Stimulated activated CD8-positive, alpha-beta memory T cell treated with anti-CD3 and anti-CD28 coated beads, Interleukin-15, amount 100 ng/mL, for 1 hour (primary cell): ENCODE measurements around the gene KATNAL2.
A peak's percentile ranks its signal among the peaks of the same experiment; 100 is the strongest.
"Not testable (repeated sequence)": the region's sequence is repeated elsewhere in the genome, so short reads cannot be mapped to it uniquely, and the experiment has no call there.

Experiments used
- DNase-seq: peaks from one replicate; pipeline ENCODE4 v3.0.0-alpha.2; 2020; ENCODE audit warnings: low read depth

KATNAL2 gene

DNA sequence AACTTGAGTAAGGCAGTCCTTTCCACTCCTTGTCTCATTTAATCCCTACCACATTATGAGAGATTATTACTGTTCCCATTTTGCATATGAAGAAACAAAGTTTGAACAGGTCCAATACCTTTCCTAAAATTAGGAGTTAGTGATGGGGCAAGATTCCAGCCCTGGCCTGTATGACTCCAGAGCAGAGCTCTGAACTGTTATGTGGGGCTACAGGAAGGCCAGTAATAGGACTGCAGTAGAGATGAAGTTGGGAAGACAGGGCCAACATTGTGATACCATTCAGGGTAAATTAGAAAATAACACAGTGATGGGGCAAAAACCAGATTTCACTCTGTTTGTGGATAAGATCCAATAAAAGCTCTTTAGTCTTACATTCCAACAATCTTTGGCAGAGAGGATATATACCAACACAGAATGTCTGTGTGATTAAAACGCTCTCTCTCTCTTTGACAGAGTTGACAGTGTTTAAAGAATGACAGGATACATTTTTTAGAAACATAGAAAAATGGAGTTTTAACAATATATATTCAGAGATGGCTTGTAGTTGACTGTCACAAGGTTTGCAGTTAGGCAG is 22.7 kb downstream of the KATNAL2 start:
- DNase-seq = no peak

GRCh38 chr18:46942646-46943045 is 25.2 kb downstream of the KATNAL2 start:
- DNase-seq = no peak

- DNase-seq = peak; percentile 9
These were observed 29.4 kb downstream of the KATNAL2 start for GRCh38 chr18:46946656-46947282.

GRCh38 chr18:46950064-46950656 is 32.8 kb downstream of the KATNAL2 start:
- DNase-seq = no peak

DNA sequence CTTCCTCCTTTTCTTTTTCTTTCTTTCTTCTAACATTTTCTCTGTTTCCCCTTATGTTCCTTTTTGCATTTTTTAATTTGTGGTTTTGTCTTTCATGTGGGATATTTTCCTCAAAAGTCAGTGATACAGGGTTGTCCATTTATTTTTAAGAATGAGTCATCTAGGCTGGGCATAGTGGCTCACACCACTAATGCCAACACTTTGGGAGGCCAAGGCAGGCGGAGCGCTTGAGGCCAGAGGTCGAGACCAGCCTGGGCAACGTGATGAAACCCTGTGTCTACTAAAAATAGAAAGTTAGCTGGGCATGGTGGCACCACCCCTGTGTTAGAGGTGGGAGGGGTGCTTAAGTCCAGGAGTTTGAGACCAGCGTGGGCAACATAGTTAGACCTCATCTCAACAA is 35.8 kb downstream of the KATNAL2 start:
- DNase-seq = no peak

GRCh38 chr18:46958209-46958608 is 40.8 kb downstream of the KATNAL2 start:
- DNase-seq = no peak

- not testable (repeated sequence) for DNase-seq
These were observed 46.5 kb downstream of the KATNAL2 start for GRCh38 chr18:46963656-46964578.

- not testable (repeated sequence) for DNase-seq
These were observed 47.3 kb downstream of the KATNAL2 start for GRCh38 chr18:46964579-46965293.

DNA sequence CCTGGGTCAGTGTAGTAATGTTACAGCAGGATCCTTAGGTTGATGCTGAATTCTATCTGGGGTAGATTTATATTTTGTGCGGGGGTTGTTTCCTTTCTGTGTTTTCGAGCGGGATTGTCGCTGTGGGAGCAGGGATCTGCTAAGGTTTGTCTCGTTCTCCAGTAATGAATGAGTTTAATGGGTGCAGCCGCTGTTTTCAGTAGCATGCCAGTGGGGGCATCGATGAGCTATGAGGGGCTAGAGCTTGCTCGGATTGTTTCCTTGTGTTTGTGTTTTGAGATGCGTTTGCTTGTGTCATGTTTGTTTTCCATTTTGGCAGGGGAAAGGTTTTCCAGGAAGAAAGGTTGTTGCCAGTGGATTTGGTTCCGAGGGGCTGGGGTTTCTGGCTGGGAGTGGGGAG is 48.9 kb downstream of the KATNAL2 start:
- not testable (repeated sequence) for DNase-seq

GRCh38 chr18:46969551-46969950 is 52.1 kb downstream of the KATNAL2 start:
- DNase-seq = not testable (repeated sequence)

DNA sequence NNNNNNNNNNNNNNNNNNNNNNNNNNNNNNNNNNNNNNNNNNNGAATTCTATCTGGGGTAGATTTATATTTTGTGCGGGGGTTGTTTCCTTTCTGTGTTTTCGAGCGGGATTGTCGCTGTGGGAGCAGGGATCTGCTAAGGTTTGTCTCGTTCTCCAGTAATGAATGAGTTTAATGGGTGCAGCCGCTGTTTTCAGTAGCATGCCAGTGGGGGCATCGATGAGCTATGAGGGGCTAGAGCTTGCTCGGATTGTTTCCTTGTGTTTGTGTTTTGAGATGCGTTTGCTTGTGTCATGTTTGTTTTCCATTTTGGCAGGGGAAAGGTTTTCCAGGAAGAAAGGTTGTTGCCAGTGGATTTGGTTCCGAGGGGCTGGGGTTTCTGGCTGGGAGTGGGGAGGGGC is 102.5 kb downstream of the KATNAL2 start:
- DNase-seq = not testable (repeated sequence)

- not testable (repeated sequence) for DNase-seq
These were observed 103.4 kb downstream of the KATNAL2 start for GRCh38 chr18:47020757-47021156.

GRCh38 chr18:47022821-47023220 is 105.4 kb downstream of the KATNAL2 start:
- not testable (repeated sequence) for DNase-seq

DNA sequence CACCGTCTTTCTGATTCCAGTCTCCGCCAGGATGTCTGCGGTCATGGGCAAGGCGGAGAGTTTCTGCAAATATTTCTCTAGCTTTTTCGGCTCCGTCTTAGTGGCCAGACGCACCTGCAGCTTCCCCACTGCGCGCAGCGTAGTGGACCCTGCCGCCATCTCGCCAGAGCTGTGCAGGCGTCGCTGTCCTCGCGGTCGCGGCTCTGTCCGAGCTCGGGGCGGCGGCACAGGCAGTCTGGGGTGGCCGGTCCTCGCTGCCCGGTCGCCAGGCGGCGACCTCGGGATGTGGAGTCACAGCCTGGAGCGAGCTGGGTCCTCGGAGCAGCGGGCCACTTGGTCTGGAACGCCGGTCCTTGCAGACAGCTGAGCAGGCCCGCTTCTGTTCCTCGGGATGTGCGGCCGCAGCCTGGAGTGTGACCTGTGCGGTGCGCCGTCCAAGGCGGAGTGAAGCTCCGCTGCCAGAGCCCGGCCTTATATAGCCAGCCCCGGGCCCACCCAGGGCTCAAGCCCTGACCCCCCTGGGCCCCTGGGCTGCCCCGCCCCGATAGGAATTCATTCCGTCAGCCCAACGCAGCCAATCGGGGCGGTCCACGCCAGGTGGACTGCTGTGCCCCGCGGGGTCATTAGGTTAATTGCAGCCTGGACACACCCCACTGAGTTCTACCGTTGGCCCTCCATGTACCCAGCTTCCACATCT is 106.5 kb downstream of the KATNAL2 start:
- not testable (repeated sequence) for DNase-seq

- not testable (repeated sequence) for DNase-seq
These were observed 108.3 kb downstream of the KATNAL2 start for GRCh38 chr18:47025557-47026174.

- DNase-seq = not testable (repeated sequence)
These were observed 111.3 kb downstream of the KATNAL2 start for GRCh38 chr18:47028738-47029137.

DNA sequence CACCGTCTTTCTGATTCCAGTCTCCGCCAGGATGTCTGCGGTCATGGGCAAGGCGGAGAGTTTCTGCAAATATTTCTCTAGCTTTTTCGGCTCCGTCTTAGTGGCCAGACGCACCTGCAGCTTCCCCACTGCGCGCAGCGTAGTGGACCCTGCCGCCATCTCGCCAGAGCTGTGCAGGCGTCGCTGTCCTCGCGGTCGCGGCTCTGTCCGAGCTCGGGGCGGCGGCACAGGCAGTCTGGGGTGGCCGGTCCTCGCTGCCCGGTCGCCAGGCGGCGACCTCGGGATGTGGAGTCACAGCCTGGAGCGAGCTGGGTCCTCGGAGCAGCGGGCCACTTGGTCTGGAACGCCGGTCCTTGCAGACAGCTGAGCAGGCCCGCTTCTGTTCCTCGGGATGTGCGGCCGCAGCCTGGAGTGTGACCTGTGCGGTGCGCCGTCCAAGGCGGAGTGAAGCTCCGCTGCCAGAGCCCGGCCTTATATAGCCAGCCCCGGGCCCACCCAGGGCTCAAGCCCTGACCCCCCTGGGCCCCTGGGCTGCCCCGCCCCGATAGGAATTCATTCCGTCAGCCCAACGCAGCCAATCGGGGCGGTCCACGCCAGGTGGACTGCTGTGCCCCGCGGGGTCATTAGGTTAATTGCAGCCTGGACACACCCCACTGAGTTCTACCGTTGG is 112.4 kb downstream of the KATNAL2 start:
- DNase-seq = not testable (repeated sequence)

GRCh38 chr18:47030887-47031286 is 113.5 kb downstream of the KATNAL2 start:
- DNase-seq = not testable (repeated sequence)

DNA sequence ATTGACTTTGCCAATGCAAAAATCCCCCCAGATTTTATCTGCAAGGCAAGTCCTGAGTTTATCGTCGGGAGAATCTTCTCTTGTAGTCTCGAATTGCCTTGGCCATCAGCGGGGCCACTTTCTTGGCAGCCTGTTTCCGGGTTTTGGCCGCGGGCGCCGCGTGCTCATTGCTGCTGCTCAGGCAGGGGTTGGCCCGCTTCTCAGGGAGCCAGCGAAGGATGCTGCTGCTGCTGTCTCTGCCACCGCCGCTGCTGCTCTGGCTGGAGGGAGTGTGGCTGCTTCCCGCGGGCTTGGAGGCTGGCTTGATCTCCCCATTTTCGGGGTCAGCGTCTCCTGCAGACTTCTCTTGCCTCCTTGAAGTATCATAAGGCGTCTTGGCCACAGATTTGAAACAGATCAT is 115.5 kb downstream of the KATNAL2 start:
- no peak for DNase-seq

DNA sequence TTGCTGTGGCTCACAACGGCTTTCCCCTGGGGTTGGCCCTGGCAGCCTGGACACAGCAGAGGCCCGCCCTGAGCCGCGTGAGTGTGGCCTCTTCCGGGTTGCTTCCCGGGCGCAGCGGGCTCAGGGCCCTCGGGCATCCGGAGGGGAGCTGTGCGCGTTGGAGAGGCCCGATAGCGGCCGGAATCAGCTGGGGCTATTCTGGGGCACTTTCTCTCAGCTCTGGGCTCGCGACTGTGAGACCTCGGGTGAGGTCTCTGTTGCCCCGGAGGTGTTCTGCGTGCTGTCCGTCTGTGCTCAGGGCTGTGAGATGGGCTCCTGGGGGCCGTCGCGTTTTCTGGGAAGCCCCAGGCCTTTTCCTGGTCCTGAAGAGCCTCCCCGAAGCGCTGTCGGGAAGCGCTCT is 117.2 kb downstream of the KATNAL2 start:
- not testable (repeated sequence) for DNase-seq
